ENCODE measurements around the gene FAM107B. TPM values are rescaled to one million over a fixed set of nuclear protein-coding genes. Genes with fewer than 3 reads are reported as not detected.
"Not testable (repeated sequence)": the region's sequence is repeated elsewhere in the genome, so short reads cannot be mapped to it uniquely, and the experiment has no call there.

FAM107B gene
- total RNA-seq, 1 donor from 2014 or later: 286 TPM

DNA sequence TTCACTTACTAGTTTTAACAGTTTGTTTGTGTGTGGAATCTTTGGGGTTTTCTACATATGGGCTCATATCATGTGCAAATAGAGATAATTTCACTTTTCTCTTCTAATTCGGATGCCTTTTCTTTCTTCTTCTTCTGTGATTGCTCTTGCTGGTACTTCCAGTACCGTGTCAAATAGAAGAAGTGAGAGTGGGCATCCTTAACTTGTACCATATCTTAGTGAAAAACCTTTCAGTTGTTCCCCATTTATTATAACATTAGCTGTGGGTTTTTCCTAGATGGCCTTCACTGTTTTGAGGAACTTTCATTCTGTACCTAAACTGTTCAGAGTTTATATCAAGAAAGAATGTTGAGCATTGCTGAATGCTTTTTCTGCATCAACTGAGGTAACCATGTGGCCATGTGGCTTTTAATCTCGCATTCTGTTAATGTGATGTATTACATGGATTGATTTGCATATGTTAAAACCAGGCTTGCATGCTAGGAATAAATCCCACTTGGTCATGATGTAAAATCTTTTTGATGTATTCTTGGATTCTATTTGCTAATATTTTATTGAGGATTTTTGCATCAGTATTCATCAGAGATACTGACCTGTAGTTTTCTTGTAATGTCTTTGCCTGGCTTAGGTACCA is 78.7 kb downstream of the FAM107B start:
- ChIA-PET POLR2A (no interaction called here), CTCF (interaction anchor here (1.6 kb wide), 1 partner anchor 127 kb away, joined by 3 read pairs; no protein-coding TSS in a partner anchor)
- Mint-ChIP-seq H3K27me3 (no peaks in the 10 kb centered on the region), H3K27ac (no peak overlapping the region), H3K36me3 (ENCODE audit: low read depth) (no peaks in the 10 kb centered on the region), H3K4me1 (peaks cover 7% of the 10 kb centered on the region), H3K9me3 (no peaks in the 10 kb centered on the region), H3K4me3 (no peak overlapping the region)
- DNase-seq (no peak), ATAC-seq (ENCODE audit: low read depth) (no peak)
- TF ChIP-seq, protein P1, sequence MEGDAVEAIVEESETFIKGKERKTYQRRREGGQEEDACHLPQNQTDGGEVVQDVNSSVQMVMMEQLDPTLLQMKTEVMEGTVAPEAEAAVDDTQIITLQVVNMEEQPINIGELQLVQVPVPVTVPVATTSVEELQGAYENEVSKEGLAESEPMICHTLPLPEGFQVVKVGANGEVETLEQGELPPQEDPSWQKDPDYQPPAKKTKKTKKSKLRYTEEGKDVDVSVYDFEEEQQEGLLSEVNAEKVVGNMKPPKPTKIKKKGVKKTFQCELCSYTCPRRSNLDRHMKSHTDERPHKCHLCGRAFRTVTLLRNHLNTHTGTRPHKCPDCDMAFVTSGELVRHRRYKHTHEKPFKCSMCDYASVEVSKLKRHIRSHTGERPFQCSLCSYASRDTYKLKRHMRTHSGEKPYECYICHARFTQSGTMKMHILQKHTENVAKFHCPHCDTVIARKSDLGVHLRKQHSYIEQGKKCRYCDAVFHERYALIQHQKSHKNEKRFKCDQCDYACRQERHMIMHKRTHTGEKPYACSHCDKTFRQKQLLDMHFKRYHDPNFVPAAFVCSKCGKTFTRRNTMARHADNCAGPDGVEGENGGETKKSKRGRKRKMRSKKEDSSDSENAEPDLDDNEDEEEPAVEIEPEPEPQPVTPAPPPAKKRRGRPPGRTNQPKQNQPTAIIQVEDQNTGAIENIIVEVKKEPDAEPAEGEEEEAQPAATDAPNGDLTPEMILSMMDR (IDR thresholded peaks at IDR 0.05): no peak
- intact Hi-C loops (cut with micrococcal nuclease): no loop called here

DNA sequence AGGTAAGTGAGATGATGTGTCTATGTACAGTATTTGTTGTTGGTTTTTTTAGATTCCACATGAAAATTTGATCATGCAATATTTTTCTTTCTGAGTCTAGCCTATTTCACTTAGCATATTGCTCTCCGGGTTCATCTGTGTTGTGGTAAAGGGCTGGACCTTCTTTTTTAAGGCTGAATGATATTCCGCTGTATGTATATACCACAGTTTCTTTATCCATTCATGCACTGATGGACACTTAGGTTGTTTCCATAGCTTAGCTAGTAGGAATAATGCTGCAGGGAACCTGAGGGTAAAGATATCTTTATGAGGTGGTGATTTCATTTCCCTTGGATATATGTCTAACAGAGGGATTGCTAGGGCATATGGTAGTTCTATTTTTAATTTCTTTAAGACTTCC is 80.8 kb downstream of the FAM107B start:
- intact Hi-C loops (cut with micrococcal nuclease): no loop called here

DNA sequence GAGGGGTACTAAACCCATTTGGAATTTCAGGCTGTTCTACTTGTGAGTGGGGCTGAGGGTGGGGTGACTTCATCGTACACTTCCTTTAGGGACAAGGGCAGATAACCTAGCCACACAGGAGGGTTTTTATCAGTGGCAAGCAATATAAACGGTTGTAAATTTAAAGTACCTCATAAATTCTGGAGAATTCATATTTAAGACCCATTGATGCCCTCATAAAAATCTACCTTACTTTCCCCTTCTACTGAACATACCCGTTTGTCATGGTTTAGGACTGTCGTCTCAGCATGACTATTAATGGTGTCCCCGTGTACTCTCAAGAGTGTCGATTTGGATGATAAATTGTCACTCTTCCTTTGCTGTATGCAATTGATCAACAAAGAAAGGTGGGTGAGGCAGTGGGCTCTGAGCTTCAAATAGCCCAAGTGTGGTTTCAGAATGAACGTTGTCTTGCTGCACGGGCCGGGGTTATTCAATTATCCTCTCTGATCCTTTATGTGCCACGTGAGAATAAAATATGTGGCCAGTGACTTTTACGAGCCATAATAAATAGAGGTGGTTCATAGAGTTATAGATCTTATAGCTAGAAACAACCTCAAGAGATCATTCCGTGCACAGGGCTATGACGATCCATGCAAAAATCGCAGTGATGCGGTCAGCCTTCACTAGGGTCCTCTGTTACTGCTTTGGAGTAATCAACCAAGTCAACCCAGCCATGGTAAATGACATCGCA is 82.2 kb downstream of the FAM107B start:
- Mint-ChIP-seq H3K4me3 (no peak overlapping the region), H3K27ac (no peak overlapping the region), H3K27me3 (no peaks in the 10 kb centered on the region), H3K36me3 (ENCODE audit: low read depth) (no peaks in the 10 kb centered on the region), H3K4me1 (peaks cover 3% of the 10 kb centered on the region), H3K9me3 (no peaks in the 10 kb centered on the region)
- no peak for DNase-seq
- CTCF ChIA-PET: no interaction called here
- intact Hi-C loops (cut with micrococcal nuclease): no loop called here
- POLR2A ChIA-PET: interaction anchor here (1.2 kb wide), 1 partner anchor 34 kb away, joined by 3 read pairs; no protein-coding TSS in a partner anchor
- TF ChIP-seq, protein P1 (IDR thresholded peaks at IDR 0.05): no peak
- ATAC-seq (ENCODE audit: low read depth): no peak

More for the DNA sequence above, 80.8 kb downstream of the FAM107B start:
- Mint-ChIP-seq H3K27me3 (no peaks in the 10 kb centered on the region), H3K36me3 (ENCODE audit: low read depth) (no peaks in the 10 kb centered on the region), H3K4me1 (peaks cover 7% of the 10 kb centered on the region), H3K9me3 (no peaks in the 10 kb centered on the region), H3K27ac (no peak overlapping the region), H3K4me3 (no peak overlapping the region)
- ATAC-seq (ENCODE audit: low read depth) (no peak), DNase-seq (no peak)
- POLR2A ChIA-PET: no interaction called here
- CTCF ChIA-PET: no interaction called here
- TF ChIP-seq, protein P1 (IDR thresholded peaks at IDR 0.05): no peak

DNA sequence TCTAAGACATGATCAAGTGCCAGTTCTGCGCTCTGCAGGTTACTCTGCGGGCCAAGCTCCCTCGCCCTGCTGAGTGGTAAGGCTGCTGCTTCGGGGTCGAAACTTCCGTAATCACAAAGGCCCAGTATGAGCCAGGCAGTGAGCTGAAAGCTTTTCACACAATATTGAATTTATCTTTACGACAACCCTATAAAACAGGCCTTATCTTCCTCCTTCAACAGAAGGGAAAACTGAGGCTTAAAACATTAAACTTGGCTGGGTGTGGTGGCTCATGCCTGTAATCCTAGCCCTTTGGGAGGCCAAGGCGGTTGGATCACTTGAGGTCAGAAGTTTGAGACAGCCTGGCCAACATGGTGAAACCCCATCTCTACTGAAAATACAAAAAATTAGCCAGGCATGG is 83.3 kb downstream of the FAM107B start:
- ATAC-seq (ENCODE audit: low read depth): no peak
- H3K4me3 Mint-ChIP-seq: no peak overlapping the region
- H3K27me3 Mint-ChIP-seq: no peaks in the 10 kb centered on the region
- TF ChIP-seq, protein P1 (IDR thresholded peaks at IDR 0.05): no peak
- ChIA-PET POLR2A (interaction anchor here (0.6 kb wide), 1 partner anchor 160 kb away, joined by 4 read pairs; no protein-coding TSS in a partner anchor), CTCF (no interaction called here)
- peaks cover 3% of the 10 kb centered on the region for H3K4me1 Mint-ChIP-seq
- no peaks in the 10 kb centered on the region for H3K9me3 Mint-ChIP-seq
- DNase-seq: no peak
- intact Hi-C loops (cut with micrococcal nuclease): no loop called here
- no peaks in the 10 kb centered on the region for H3K36me3 Mint-ChIP-seq (ENCODE audit: low read depth)
- H3K27ac Mint-ChIP-seq: no peak overlapping the region

DNA sequence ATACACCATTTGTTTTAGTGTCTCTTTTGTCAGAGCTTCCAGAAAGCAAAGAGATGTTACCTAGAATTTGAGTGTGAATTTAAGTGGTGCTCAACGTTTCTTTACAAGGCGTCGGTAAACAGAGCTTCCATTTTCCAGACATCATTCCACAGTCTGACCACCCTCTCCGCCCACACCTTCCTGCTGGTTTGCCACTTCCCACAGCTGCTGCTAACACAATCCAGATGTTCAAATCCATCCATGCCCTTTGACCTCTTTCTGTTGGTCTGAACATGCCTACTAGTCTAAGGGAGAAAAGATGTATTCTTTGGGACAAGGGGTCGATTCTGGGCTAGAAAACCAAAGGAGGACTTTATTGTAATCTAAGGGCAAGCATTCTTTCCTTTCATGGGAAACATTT is 86.1 kb downstream of the FAM107B start:
- Mint-ChIP-seq H3K27me3 (no peaks in the 10 kb centered on the region), H3K4me1 (peaks cover 3% of the 10 kb centered on the region), H3K36me3 (ENCODE audit: low read depth) (no peaks in the 10 kb centered on the region), H3K4me3 (no peak overlapping the region), H3K27ac (no peak overlapping the region), H3K9me3 (no peaks in the 10 kb centered on the region)
- ATAC-seq (ENCODE audit: low read depth) (no peak), DNase-seq (no peak)
- TF ChIP-seq, protein P1 (IDR thresholded peaks at IDR 0.05): no peak
- intact Hi-C loops (cut with micrococcal nuclease): no loop called here
- POLR2A ChIA-PET: no interaction called here
- CTCF ChIA-PET: no interaction called here

DNA sequence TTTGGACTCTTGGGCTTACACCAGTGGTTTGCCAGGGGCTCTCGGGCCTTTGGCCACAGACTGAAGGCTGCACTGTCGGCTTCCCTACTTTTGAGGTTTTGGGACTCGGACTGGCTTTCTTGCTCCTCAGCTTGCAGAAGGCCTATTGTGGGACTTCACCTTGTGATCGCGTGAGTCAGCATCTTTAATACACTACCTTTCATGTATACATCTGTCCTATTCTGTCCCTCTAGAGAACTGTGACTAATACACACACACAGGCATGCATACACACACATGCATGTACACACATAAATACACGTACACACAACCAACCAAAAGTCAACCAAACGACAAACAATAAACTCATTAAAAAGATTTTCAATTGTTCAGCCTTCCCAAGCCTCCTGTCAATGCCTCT is 86.5 kb downstream of the FAM107B start:
- POLR2A ChIA-PET; DNase-seq; H3K9me3 Mint-ChIP-seq; CTCF ChIA-PET; H3K27ac Mint-ChIP-seq; intact Hi-C loops (cut with micrococcal nuclease); H3K4me3 Mint-ChIP-seq; H3K36me3 Mint-ChIP-seq (ENCODE audit: low read depth); H3K4me1 Mint-ChIP-seq; H3K27me3 Mint-ChIP-seq; ATAC-seq (ENCODE audit: low read depth): not testable (repeated sequence)

All from activated B cell treated with CpG ODN at 0.5 μM for 24 hours (primary cell).